ENCODE data around the gene MRPS18A. TPM values are rescaled to one million over a fixed set of nuclear protein-coding genes. Genes with fewer than 3 reads are reported as not detected.

Gene MRPS18A
- polyA plus RNA-seq, 4 donors, result 38.3 to 50.1 (median 44.8) TPM

Other genes starting within 250 kb of the MRPS18A start
- gene DLK2, start 232.2 kb downstream of the MRPS18A start, polyA plus RNA-seq (ENCODE audit: insufficient read length in 4 of 4), result 1 to 10 TPM; 1.1 to 1.8 (median 1.4) TPM
- 10 to 100 TPM; 26.5 to 46.5 (median 33.3) TPM for gene TJAP1, start 210.2 kb downstream of the MRPS18A start, polyA plus RNA-seq (ENCODE audit: insufficient read length in 4 of 4)
- gene LRRC73, start 177.4 kb downstream of the MRPS18A start, polyA plus RNA-seq (ENCODE audit: insufficient read length in 4 of 4), result 1 to 10 TPM in 2 of 4 donors, under 1 TPM in 2; 0.25 to 1.2 (median 0.98) TPM
- gene YIPF3, start 170.9 kb downstream of the MRPS18A start, polyA plus RNA-seq (ENCODE audit: insufficient read length in 4 of 4), result 100 to 1,000 TPM; 126 to 150 (median 145) TPM
- 10 to 100 TPM; 24.6 to 43.6 (median 40.6) TPM for gene POLR1C, start 170.7 kb downstream of the MRPS18A start, polyA plus RNA-seq (ENCODE audit: insufficient read length in 4 of 4)
- 10 to 100 TPM; 29.2 to 53.9 (median 49.5) TPM for gene XPO5, start 111.8 kb downstream of the MRPS18A start, polyA plus RNA-seq (ENCODE audit: insufficient read length in 4 of 4)
- 10 to 100 TPM; 18.6 to 26.9 (median 20.4) TPM for gene POLH, start 111.6 kb downstream of the MRPS18A start, polyA plus RNA-seq (ENCODE audit: insufficient read length in 4 of 4)
- gene GTPBP2, start 58.5 kb downstream of the MRPS18A start, polyA plus RNA-seq (ENCODE audit: insufficient read length in 4 of 4), result 10 to 100 TPM; 41.1 to 60.9 (median 50.4) TPM
- 10 to 100 TPM; 18.5 to 28.7 (median 25.2) TPM for gene MAD2L1BP, start 52.0 kb downstream of the MRPS18A start, polyA plus RNA-seq (ENCODE audit: insufficient read length in 4 of 4)
- 1 to 10 TPM; 1.0 to 2.1 (median 1.3) TPM for gene RSPH9, start 42.8 kb downstream of the MRPS18A start, polyA plus RNA-seq (ENCODE audit: insufficient read length in 4 of 4)
- 100 to 1,000 TPM; 106 to 336 (median 279) TPM for gene VEGFA, start 82.4 kb upstream of the MRPS18A start, polyA plus RNA-seq (ENCODE audit: insufficient read length in 4 of 4)